ENCODE measurements around the gene HELLS.
"Not testable (repeated sequence)": the region's sequence is repeated elsewhere in the genome, so short reads cannot be mapped to it uniquely, and the experiment has no call there.

Gene HELLS

GRCh38 chr10:94608559-94608958 is 63.0 kb downstream of the HELLS start:
- DNase-seq (ENCODE audit: low read depth), result no peak

- DNase-seq (ENCODE audit: low read depth), result no peak
Observed at GRCh38 chr10:94614558-94614957, 69.0 kb downstream of the HELLS start.

- no peak for DNase-seq (ENCODE audit: low read depth)
Observed at GRCh38 chr10:94617389-94617944, 71.9 kb downstream of the HELLS start.

- no peak for DNase-seq (ENCODE audit: low read depth)
Observed at GRCh38 chr10:94622666-94623205, 77.1 kb downstream of the HELLS start.

GRCh38 chr10:94623572-94623971 is 78.0 kb downstream of the HELLS start:
- no peak for DNase-seq (ENCODE audit: low read depth)

GRCh38 chr10:94626476-94626875 is 80.9 kb downstream of the HELLS start:
- DNase-seq (ENCODE audit: low read depth), result no peak

GRCh38 chr10:94627511-94627910 is 81.9 kb downstream of the HELLS start:
- no peak for DNase-seq (ENCODE audit: low read depth)

GRCh38 chr10:94630017-94630688 is 84.6 kb downstream of the HELLS start:
- DNase-seq (ENCODE audit: low read depth), result no peak

GRCh38 chr10:94631077-94631875 is 85.7 kb downstream of the HELLS start:
- no peak for DNase-seq (ENCODE audit: low read depth)

- DNase-seq (ENCODE audit: low read depth), result no peak
Observed at GRCh38 chr10:94632954-94633353, 87.4 kb downstream of the HELLS start.

GRCh38 chr10:94638097-94638496 is 92.5 kb downstream of the HELLS start:
- not testable (repeated sequence) for DNase-seq (ENCODE audit: low read depth)

GRCh38 chr10:94639902-94640301 is 94.3 kb downstream of the HELLS start:
- no peak for DNase-seq (ENCODE audit: low read depth)

GRCh38 chr10:94640562-94640961 is 95.0 kb downstream of the HELLS start:
- DNase-seq (ENCODE audit: low read depth), result no peak

- DNase-seq (ENCODE audit: low read depth), result no peak
Observed at GRCh38 chr10:94641480-94641879, 95.9 kb downstream of the HELLS start.

- no peak for DNase-seq (ENCODE audit: low read depth)
Observed at GRCh38 chr10:94644352-94644751, 98.8 kb downstream of the HELLS start.

- no peak for DNase-seq (ENCODE audit: low read depth)
Observed at GRCh38 chr10:94645285-94645684, 99.7 kb downstream of the HELLS start.
